Bronchial epithelial cell (primary cell): ENCODE results near the gene PCED1B. TPM values are rescaled to one million over a fixed set of nuclear protein-coding genes. Genes with fewer than 3 reads are reported as not detected.
"Not testable (repeated sequence)": the region's sequence is repeated elsewhere in the genome, so short reads cannot be mapped to it uniquely, and the experiment has no call there.

Experiments
- DNase-seq: peaks from one replicate; pipeline ENCODE4 v3.0.0-alpha.2; 2010; ENCODE audit warnings: low read depth
- FAIRE-seq: peaks from 2 replicates; lab custom pipeline; 2011; peaks lifted over from hg19 to GRCh38; lab: Jason Lieb, UNC
- H3K27me3 ChIP-seq: 2 replicates; pipeline ENCODE4 v1.5.1; 2011; ENCODE audit warnings: low read length; ENCODE audit not compliant: control insufficient read depth, insufficient read depth
- H3K36me3 ChIP-seq: 2 replicates; pipeline ENCODE4 v1.5.1; 2011; ENCODE audit warnings: low read length; ENCODE audit not compliant: control insufficient read depth, insufficient read depth
- H3K4me3 ChIP-seq: 2 replicates; pipeline ENCODE4 v1.5.1; 2011; ENCODE audit warnings: mild to moderate bottlenecking, low read depth, low read length, control low read depth
- CTCF ChIP-seq: IDR thresholded peaks from 2 replicates; pipeline ENCODE4 v1.5.1; 2011; ENCODE audit warnings: mild to moderate bottlenecking, moderate library complexity, low read length, control low read depth, inconsistent platforms; ENCODE audit not compliant: insufficient read depth, severe bottlenecking
- total RNA-seq: library from RNA; depleted of rRNA; stranded (reverse); fragments of >200 nt; gene quantifications from 2 replicates; pipeline ENCODE4 v1.2.1, GENCODE V29; 2014

Gene PCED1B
- total RNA-seq, 1 donor from 2014 or later = 1.3 TPM

- H3K4me3 ChIP-seq = no peak overlapping the region
Observed at GRCh38 chr12:47193066-47193465, 113.6 kb downstream of the PCED1B start.

GRCh38 chr12:47194501-47194900 lies 115.1 kb downstream of the PCED1B start:
- no peak for TF ChIP-seq CTCF
- no peak for DNase-seq
- H3K36me3 ChIP-seq = no peaks in the 10 kb centered on the region
- no peak for FAIRE-seq
- no peak overlapping the region for H3K4me3 ChIP-seq
- H3K27me3 ChIP-seq = no peaks in the 10 kb centered on the region

More at GRCh38 chr12:47193066-47193465, 113.6 kb downstream of the PCED1B start:
- no peak for FAIRE-seq
- TF ChIP-seq CTCF = no peak
- no peaks in the 10 kb centered on the region for H3K27me3 ChIP-seq
- H3K36me3 ChIP-seq = no peaks in the 10 kb centered on the region
- DNase-seq = no peak

- no peak for TF ChIP-seq CTCF
- Histone ChIP-seq H3K27me3 (no peaks in the 10 kb centered on the region), H3K4me3 (no peak overlapping the region), H3K36me3 (no peaks in the 10 kb centered on the region)
- DNase-seq = no peak
- no peak for FAIRE-seq
Observed at GRCh38 chr12:47200446-47200845, 121.0 kb downstream of the PCED1B start.

- FAIRE-seq, H3K36me3 ChIP-seq, H3K27me3 ChIP-seq, DNase-seq, H3K4me3 ChIP-seq: not testable (repeated sequence)
Observed at GRCh38 chr12:47201190-47201589, 121.8 kb downstream of the PCED1B start.

GRCh38 chr12:47202176-47202575 lies 122.8 kb downstream of the PCED1B start:
- H3K4me3 ChIP-seq = no peak overlapping the region
- no peak for TF ChIP-seq CTCF
- no peaks in the 10 kb centered on the region for H3K27me3 ChIP-seq
- no peak for FAIRE-seq
- H3K36me3 ChIP-seq = no peaks in the 10 kb centered on the region
- no peak for DNase-seq

GRCh38 chr12:47205532-47206449 lies 126.4 kb downstream of the PCED1B start:
- no peak for TF ChIP-seq CTCF
- no peaks in the 10 kb centered on the region for H3K36me3 ChIP-seq
- no peaks in the 10 kb centered on the region for H3K27me3 ChIP-seq
- H3K4me3 ChIP-seq = no peak overlapping the region
- DNase-seq (no peak), FAIRE-seq (no peak)
